A673 (cell line): ENCODE data around the gene EPHB2. TPM values are rescaled to one million over a fixed set of nuclear protein-coding genes. Genes with fewer than 3 reads are reported as not detected.

Experiments used
- BruUV-seq: library from RNA; stranded (reverse); fragments of 400-500 nt; replicated peaks from 2 replicates; lab custom pipeline; 2021; lab: Mats Ljungman, UMichigan
- CTCF ChIA-PET: fragments of 300-600 bp; sonication (Branson Sonifier 250); formaldehyde crosslinking; loops from one replicate; lab custom pipeline; 2022; ENCODE audit warnings: antibody characterized with exemption; lab: Charles Lee
- POLR2A ChIA-PET: fragments of 300-600 bp; sonication (Branson Sonifier 250); formaldehyde crosslinking; loops from one replicate; lab custom pipeline; 2022; ENCODE audit warnings: antibody characterized with exemption; ENCODE audit not compliant: low non-redundant PET; lab: Charles Lee
- DNase-seq: peaks from one replicate; pipeline ENCODE4 v3.0.0-alpha.2; 2015; ENCODE audit warnings: low spot score
- H3K27ac ChIP-seq: fragments of 200-600 bp; sonication (generic); 2 replicates; pipeline ENCODE4 v1.5.1; 2016; ENCODE audit warnings: mixed run types, low read depth, mild to moderate bottlenecking, mixed read lengths, antibody characterized with exemption, low read length; ENCODE audit not compliant: poor library complexity, severe bottlenecking
- H3K27me3 ChIP-seq: fragments of 200-600 bp; sonication (generic); replicated peaks from 2 replicates; pipeline ENCODE4 v1.6.1; 2017; ENCODE audit warnings: mixed run types, low read depth, mild to moderate bottlenecking, mixed read lengths, antibody characterized with exemption, low read length; ENCODE audit not compliant: insufficient read depth, poor library complexity
- H3K36me3 ChIP-seq: fragments of 200-600 bp; sonication (generic); 2 replicates; pipeline ENCODE4 v1.6.1; 2016; ENCODE audit warnings: mixed run types, mild to moderate bottlenecking, mixed read lengths, antibody characterized with exemption, low read length; ENCODE audit not compliant: insufficient read depth, poor library complexity, severe bottlenecking
- H3K4me1 ChIP-seq: fragments of 200-600 bp; sonication (generic); 2 replicates; pipeline ENCODE4 v1.6.1; 2017; ENCODE audit warnings: mixed run types, mild to moderate bottlenecking, mixed read lengths, antibody characterized with exemption, low read length; ENCODE audit not compliant: insufficient read depth, poor library complexity, severe bottlenecking
- H3K4me3 ChIP-seq: fragments of 200-600 bp; sonication (generic); 2 replicates; pipeline ENCODE4 v1.5.1; 2016; ENCODE audit warnings: low read depth, mixed run types, mild to moderate bottlenecking, mixed read lengths, low read length; ENCODE audit not compliant: poor library complexity, severe bottlenecking
- H3K9me3 ChIP-seq: fragments of 200-600 bp; sonication (generic); 2 replicates; pipeline ENCODE4 v1.6.1; 2016; ENCODE audit warnings: mixed run types, low read depth, mild to moderate bottlenecking, mixed read lengths, antibody characterized with exemption, low read length; ENCODE audit not compliant: poor library complexity, severe bottlenecking
- EZH2 ChIP-seq: fragments of 200-600 bp; sonication (generic); IDR thresholded peaks from 2 replicates; pipeline ENCODE4 v1.6.1; 2017; ENCODE audit warnings: borderline replicate concordance, low read depth, mild to moderate bottlenecking, mixed read lengths, antibody characterized with exemption, low read length; ENCODE audit not compliant: poor library complexity, severe bottlenecking
- intact Hi-C: fragments of 100-400 bp; cut with micrococcal nuclease; formaldehyde crosslinking; loops from one replicate; pipeline ENCODE4 v1.10.0; 2022; ENCODE audit not compliant: unreplicated experiment
- total RNA-seq: library from RNA; stranded (reverse); gene quantifications from 2 replicates; pipeline ENCODE4 v1.2.3, GENCODE V29; 2021
- TF ChIP-seq, protein P1 (sequence below): fragments of 300-800, 200-600 bp; sonication (generic); conservative IDR thresholded peaks from 2 replicates; pipeline ENCODE4 v1.5.1; 2017; ENCODE audit warnings: low read depth, mild to moderate bottlenecking, antibody characterized with exemption, low read length, moderate library complexity, mixed read lengths

Gene EPHB2
- total RNA-seq, 1 experiment from 2014 or later = 10.4 TPM

DNA sequence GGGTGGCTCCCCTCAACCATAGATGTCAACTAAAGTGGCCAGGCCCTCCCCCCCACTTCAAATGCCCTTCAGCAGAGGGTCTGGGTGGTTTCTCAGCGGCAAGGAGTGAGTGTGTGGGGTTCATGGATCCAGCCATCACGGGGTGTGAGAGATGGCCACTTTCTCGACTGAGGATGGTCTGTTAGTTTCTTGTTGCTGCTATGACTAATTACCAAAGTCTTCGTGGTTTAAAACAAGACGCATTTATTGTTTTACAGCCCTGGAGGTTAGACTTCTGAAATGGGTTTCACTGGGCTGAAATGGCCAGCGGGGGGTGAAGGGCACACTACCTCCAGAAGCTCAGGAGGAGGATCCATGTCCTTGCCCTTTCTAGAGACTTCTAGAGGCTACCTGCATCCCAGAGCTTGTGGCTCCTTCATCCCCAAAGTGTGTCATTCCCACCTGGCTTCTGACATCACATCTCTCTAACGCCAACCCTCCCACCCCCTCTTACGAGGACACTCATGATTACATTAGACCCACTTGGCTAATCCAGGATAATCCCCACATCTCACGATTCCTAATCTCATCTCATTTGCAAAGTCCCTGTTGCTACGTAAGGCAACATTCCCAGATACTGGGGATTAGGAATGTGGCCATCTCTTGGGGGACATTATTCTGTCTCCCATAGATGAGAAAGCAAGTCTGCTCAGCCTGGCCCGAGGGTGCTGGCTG, 53.0 kb downstream of the EPHB2 start:
- intact Hi-C loops = no loop called here
- no peak for TF ChIP-seq EZH2
- TF ChIP-seq, protein P1, sequence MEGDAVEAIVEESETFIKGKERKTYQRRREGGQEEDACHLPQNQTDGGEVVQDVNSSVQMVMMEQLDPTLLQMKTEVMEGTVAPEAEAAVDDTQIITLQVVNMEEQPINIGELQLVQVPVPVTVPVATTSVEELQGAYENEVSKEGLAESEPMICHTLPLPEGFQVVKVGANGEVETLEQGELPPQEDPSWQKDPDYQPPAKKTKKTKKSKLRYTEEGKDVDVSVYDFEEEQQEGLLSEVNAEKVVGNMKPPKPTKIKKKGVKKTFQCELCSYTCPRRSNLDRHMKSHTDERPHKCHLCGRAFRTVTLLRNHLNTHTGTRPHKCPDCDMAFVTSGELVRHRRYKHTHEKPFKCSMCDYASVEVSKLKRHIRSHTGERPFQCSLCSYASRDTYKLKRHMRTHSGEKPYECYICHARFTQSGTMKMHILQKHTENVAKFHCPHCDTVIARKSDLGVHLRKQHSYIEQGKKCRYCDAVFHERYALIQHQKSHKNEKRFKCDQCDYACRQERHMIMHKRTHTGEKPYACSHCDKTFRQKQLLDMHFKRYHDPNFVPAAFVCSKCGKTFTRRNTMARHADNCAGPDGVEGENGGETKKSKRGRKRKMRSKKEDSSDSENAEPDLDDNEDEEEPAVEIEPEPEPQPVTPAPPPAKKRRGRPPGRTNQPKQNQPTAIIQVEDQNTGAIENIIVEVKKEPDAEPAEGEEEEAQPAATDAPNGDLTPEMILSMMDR = no peak
- H3K27me3 ChIP-seq = no peaks in the 10 kb centered on the region
- H3K36me3 ChIP-seq = no peaks in the 10 kb centered on the region
- H3K4me1 ChIP-seq = no peaks in the 10 kb centered on the region
- CTCF ChIA-PET = no interaction called here
- H3K9me3 ChIP-seq = no peaks in the 10 kb centered on the region
- H3K27ac ChIP-seq = no peak overlapping the region
- POLR2A ChIA-PET = no interaction called here
- no peak overlapping the region for H3K4me3 ChIP-seq
- BruUV-seq = no TSS peak
- DNase-seq = no peak

DNA sequence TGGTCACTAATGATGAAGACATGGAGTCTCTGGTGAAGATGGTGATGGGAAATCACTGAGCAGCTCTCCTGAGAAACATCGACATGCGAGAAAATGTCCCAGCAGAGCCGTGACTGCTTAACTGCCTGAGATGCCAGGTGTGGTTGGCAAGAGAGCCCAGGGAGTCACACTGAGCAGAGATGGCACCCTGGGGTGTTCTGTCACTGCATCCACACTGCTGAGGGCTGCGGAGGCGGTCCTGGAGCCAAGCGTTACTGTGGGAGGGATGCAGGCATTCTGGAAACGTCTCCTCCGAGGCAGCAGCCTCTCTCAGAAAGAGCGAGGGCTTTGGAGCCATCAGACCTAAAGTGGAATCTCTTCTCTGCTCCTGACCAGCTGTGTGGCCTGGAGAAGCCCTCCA, 57.2 kb downstream of the EPHB2 start:
- TF ChIP-seq EZH2 = no peak
- TF ChIP-seq, protein P1 = no peak

DNA sequence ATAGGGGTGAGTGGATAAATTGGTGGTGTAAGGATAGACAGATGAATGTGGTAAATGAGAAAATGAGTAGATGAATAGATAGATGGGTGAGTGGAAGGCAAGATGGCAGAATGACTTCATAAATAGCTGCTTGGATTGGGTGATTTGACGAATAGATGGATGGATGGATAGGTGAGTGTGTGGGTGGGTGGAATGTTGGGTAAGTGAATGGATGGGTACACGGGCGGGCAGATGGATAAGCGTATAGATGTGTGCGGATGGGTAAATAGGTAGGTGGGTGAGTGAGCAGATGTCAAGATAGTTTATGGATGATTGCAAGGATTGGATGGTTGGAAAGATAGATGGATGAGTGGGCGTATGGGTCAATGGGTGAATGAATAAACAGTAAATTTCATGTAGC, 59.3 kb downstream of the EPHB2 start:
- intact Hi-C loops = no loop called here
- DNase-seq = no peak
- H3K9me3 ChIP-seq = no peaks in the 10 kb centered on the region
- CTCF ChIA-PET = no interaction called here
- POLR2A ChIA-PET = no interaction called here
- TF ChIP-seq, protein P1 = no peak
- TF ChIP-seq EZH2 = no peak
- no peak overlapping the region for H3K4me3 ChIP-seq
- no peaks in the 10 kb centered on the region for H3K27me3 ChIP-seq
- H3K27ac ChIP-seq = no peak overlapping the region
- H3K4me1 ChIP-seq = peaks cover 7% of the 10 kb centered on the region
- no TSS peak for BruUV-seq
- no peaks in the 10 kb centered on the region for H3K36me3 ChIP-seq

More for the DNA sequence above, 57.2 kb downstream of the EPHB2 start:
- H3K9me3 ChIP-seq = no peaks in the 10 kb centered on the region
- no TSS peak for BruUV-seq
- H3K4me3 ChIP-seq = no peak overlapping the region
- DNase-seq = no peak
- POLR2A ChIA-PET = no interaction called here
- no peak overlapping the region for H3K27ac ChIP-seq
- H3K27me3 ChIP-seq = no peaks in the 10 kb centered on the region
- no peaks in the 10 kb centered on the region for H3K4me1 ChIP-seq
- H3K36me3 ChIP-seq = no peaks in the 10 kb centered on the region
- CTCF ChIA-PET = no interaction called here
- intact Hi-C loops = no loop called here
